Esophagus (tissue), 2 donors: ENCODE data around the gene TRIM27. TPM values are rescaled to one million over a fixed set of nuclear protein-coding genes. Genes with fewer than 3 reads are reported as not detected.
"Not testable (repeated sequence)": the region's sequence is repeated elsewhere in the genome, so short reads cannot be mapped to it uniquely, and the experiment has no call there.

Experiments
- H3K27ac ChIP-seq, 2 donors: one replicate each; pipeline ENCODE4 v1.5.1; 2013; ENCODE audit warnings: low read depth in 2 of 2, mild to moderate bottlenecking in 2 of 2, inconsistent platforms in 1 of 2, low read length in 1 of 2, moderate library complexity in 1 of 2
- H3K27me3 ChIP-seq, 2 donors: one replicate each; pipeline ENCODE4 v1.6.1; 2013; ENCODE audit warnings: low read length in 2 of 2, control low read depth in 1 of 2, mild to moderate bottlenecking in 1 of 2; ENCODE audit not compliant: insufficient read depth in 2 of 2, control insufficient read depth in 1 of 2
- H3K36me3 ChIP-seq, 2 donors: one replicate each; pipeline ENCODE4 v1.6.1; 2013; ENCODE audit warnings: low read length in 1 of 2; ENCODE audit not compliant: control insufficient read depth in 2 of 2, insufficient read depth in 2 of 2
- H3K4me1 ChIP-seq, 2 donors: one replicate each; pipeline ENCODE4 v1.6.1; 2013; ENCODE audit warnings: low read length in 1 of 2; ENCODE audit not compliant: control insufficient read depth in 2 of 2, insufficient read depth in 2 of 2
- H3K4me3 ChIP-seq, 2 donors: one replicate each; pipeline ENCODE4 v1.5.1; 2013; ENCODE audit warnings: low read length in 2 of 2, mild to moderate bottlenecking in 2 of 2, low read depth in 1 of 2, moderate library complexity in 1 of 2
- H3K9me3 ChIP-seq, 2 donors: one replicate each; pipeline ENCODE4 v1.6.1; 2013; ENCODE audit warnings: mild to moderate bottlenecking in 2 of 2, low read depth in 1 of 2, low read length in 1 of 2, moderate library complexity in 1 of 2; ENCODE audit not compliant: control insufficient read depth in 2 of 2, insufficient read depth in 1 of 2
- WGBS, 2 donors: extraction: QIAGEN DNeasy Blood & Tissue Kit; methylation state at CpG; one replicate each; pipeline ENCODE4 v1.1.7; 2013; 5-methylcytosine and 5-hydroxymethylcytosine counted together
- polyA plus RNA-seq, 2 donors: library from polyadenylated mRNA; stranded (reverse); fragments of 200-250 nt; gene quantifications; one replicate each; pipeline ENCODE4 v1.2.3, GENCODE V29; 2013
- donor health status: healthy with polysubstance abuse.
- donor health status: Bipolar disorder and iron deficiency.

Gene TRIM27
- polyA plus RNA-seq, 2 donors = 13.3 to 15.8 TPM

- H3K36me3 ChIP-seq = no peaks in the 10 kb centered on the region
- no peaks in the 10 kb centered on the region for H3K4me1 ChIP-seq
- H3K4me3 ChIP-seq = no peak overlapping the region
- H3K27ac ChIP-seq = no peak overlapping the region
- 34 to 41% methylated on average over 1 of the region's 1 CpG for WGBS, 2 donors
- no peaks in the 10 kb centered on the region for H3K9me3 ChIP-seq
- no peaks in the 10 kb centered on the region for H3K27me3 ChIP-seq
Observed at GRCh38 chr6:28856620-28857005, 67.2 kb downstream of the TRIM27 start.

- not testable (repeated sequence) for H3K4me1 ChIP-seq, H3K9me3 ChIP-seq, H3K36me3 ChIP-seq, H3K4me3 ChIP-seq, H3K27ac ChIP-seq, H3K27me3 ChIP-seq
- 84 to 86% methylated on average over 2 of the region's 2 CpGs for WGBS, 2 donors
Observed at GRCh38 chr6:28854405-28854804, 69.4 kb downstream of the TRIM27 start.

Other genes with a start within 250 kb of the TRIM27 start
- 1 to 10 TPM in 1 of 2 donors, under 1 TPM in 1; 0.46 to 1.2 TPM for gene ZNF311, start 81.3 kb upstream of the TRIM27 start, polyA plus RNA-seq
- not detected for gene OR2W1, start 121.2 kb upstream of the TRIM27 start, polyA plus RNA-seq
- gene OR2B3, start 163.3 kb upstream of the TRIM27 start, polyA plus RNA-seq = not detected
- not detected for gene OR2J1, start 175.5 kb upstream of the TRIM27 start, polyA plus RNA-seq
- not detected for gene OR2J3, start 184.1 kb upstream of the TRIM27 start, polyA plus RNA-seq
- not detected for gene OR2J2, start 246.9 kb upstream of the TRIM27 start, polyA plus RNA-seq